Left ventricle myocardium inferior (tissue), 1 donor: ENCODE measurements around the gene UBE2E2. TPM values are rescaled to one million over a fixed set of nuclear protein-coding genes. Genes with fewer than 3 reads are reported as not detected.
"Not testable (repeated sequence)": the region's sequence is repeated elsewhere in the genome, so short reads cannot be mapped to it uniquely, and the experiment has no call there.

Experiments
- DNase-seq: peaks from one replicate; pipeline ENCODE4 v3.0.0-alpha.2; 2020
- H3K27ac ChIP-seq: fragments of 200-600 bp; replicated peaks from 2 replicates; pipeline ENCODE4 v1.8.0; 2021
- H3K27me3 ChIP-seq: fragments of 200-600 bp; 2 replicates; pipeline ENCODE4 v1.8.0; 2021; ENCODE audit warnings: low read depth
- H3K36me3 ChIP-seq: fragments of 200-600 bp; 2 replicates; pipeline ENCODE4 v1.8.0; 2021
- H3K4me1 ChIP-seq: fragments of 200-600 bp; 2 replicates; pipeline ENCODE4 v1.8.0; 2021
- H3K4me3 ChIP-seq: fragments of 200-600 bp; 2 replicates; pipeline ENCODE4 v1.8.0; 2021; ENCODE audit warnings: mild to moderate bottlenecking, moderate library complexity
- H3K9me3 ChIP-seq: fragments of 200-600 bp; replicated peaks from 2 replicates; pipeline ENCODE4 v1.8.0; 2021
- intact Hi-C: fragments of 100-400 bp; cut with micrococcal nuclease; formaldehyde crosslinking; loops from one replicate; pipeline ENCODE4 v1.11.0; 2022
- total RNA-seq: library from RNA; stranded (reverse); fragmentation: NEBNext Ultra II Directional; extraction: Animal tissue kit (Norgen Biotek cat#: 25700); gene quantifications from one replicate; pipeline ENCODE4 v1.2.1, GENCODE V29; 2021
- TF ChIP-seq, protein P1 (sequence below): fragments of 200-600 bp; IDR thresholded peaks from 2 replicates; pipeline ENCODE4 v1.8.0; 2021; ENCODE audit warnings: antibody characterized with exemption, mild to moderate bottlenecking, borderline replicate concordance
- donor health status: DM: no; HTN: yes; CAD: no; lungs with severe emphysema.

The UBE2E2 gene
- total RNA-seq, 1 donor from 2014 or later, result 47.2 TPM

DNA sequence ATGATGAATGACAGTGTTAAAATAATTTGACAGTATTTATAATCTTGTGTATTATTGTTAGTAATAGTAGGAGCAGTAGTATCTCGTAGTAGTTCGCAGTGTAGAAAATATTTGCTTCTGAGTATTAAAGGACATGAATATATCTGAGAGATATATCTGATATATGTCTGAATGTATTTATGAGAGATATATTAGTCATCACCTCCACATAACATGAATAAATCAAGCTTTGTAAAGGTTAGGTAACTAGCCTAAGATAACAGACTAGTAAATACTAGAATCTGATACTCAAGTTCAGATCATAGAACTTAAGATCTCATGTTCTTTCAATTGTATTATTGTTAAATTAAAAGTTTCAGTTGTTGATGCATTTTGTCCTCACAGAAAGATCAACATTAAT is 130.5 kb downstream of the UBE2E2 start:
- no peak overlapping the region for H3K4me3 ChIP-seq
- intact Hi-C loops, result no loop called here
- no peak overlapping the region for H3K27ac ChIP-seq
- DNase-seq, result no peak
- H3K4me1 ChIP-seq, result peaks cover 6% of the 10 kb centered on the region
- TF ChIP-seq, protein P1, sequence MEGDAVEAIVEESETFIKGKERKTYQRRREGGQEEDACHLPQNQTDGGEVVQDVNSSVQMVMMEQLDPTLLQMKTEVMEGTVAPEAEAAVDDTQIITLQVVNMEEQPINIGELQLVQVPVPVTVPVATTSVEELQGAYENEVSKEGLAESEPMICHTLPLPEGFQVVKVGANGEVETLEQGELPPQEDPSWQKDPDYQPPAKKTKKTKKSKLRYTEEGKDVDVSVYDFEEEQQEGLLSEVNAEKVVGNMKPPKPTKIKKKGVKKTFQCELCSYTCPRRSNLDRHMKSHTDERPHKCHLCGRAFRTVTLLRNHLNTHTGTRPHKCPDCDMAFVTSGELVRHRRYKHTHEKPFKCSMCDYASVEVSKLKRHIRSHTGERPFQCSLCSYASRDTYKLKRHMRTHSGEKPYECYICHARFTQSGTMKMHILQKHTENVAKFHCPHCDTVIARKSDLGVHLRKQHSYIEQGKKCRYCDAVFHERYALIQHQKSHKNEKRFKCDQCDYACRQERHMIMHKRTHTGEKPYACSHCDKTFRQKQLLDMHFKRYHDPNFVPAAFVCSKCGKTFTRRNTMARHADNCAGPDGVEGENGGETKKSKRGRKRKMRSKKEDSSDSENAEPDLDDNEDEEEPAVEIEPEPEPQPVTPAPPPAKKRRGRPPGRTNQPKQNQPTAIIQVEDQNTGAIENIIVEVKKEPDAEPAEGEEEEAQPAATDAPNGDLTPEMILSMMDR, result no peak
- no peaks in the 10 kb centered on the region for H3K36me3 ChIP-seq
- no peaks in the 10 kb centered on the region for H3K27me3 ChIP-seq
- no peaks in the 10 kb centered on the region for H3K9me3 ChIP-seq

DNA sequence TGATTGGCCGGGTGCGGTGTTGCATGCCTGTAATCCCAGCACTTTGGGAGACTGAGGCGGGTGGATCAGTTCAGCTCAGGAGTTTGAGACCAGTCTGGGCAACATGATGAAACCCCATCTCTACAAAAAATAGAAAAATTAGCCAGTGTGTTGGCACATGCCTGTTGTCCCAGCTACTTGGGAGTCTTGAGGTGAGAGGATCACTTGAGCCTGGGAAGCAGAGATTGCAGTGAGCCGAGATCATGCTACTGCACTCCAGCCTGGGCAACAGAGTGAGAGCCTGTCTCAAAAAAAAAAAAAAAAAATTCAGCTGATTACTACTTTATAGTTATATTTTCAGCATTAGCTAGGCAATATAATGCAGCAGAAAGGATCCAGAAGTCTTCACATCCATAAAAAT is 133.7 kb downstream of the UBE2E2 start:
- H3K9me3 ChIP-seq, H3K4me3 ChIP-seq, H3K27ac ChIP-seq, H3K4me1 ChIP-seq, DNase-seq, intact Hi-C loops, H3K36me3 ChIP-seq, H3K27me3 ChIP-seq: not testable (repeated sequence)

DNA sequence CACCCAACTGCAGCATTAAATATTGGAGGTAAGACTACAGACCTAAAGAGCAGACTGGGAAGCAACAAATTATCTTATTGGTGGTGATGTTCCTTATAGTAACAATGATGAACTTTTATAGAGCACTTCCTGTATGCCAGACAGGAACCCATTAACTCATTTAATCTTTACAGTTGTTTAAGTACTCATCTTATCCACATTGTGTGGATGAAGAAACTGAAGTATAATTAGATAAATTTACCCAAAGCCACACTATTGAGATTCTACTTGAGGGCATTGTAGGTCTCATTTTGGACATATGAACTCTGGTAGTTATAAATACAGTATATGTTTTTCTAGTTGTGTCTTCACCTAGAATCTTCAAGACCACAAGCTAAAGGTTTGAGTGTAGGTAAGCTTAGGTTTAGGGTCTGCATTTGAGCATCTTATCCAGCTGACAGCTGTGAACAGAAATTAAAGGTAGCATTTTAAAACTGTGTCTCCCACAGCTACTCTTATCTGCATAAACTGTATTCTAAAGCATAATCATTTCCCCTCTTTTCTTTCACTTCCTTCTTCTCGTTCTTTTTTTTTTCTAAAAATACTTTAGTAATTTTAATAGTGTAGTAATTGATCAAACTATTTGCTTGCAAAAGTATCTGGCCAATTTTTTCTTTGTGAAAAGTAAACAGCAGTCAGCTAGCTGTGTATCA is 138.2 kb downstream of the UBE2E2 start:
- no peaks in the 10 kb centered on the region for H3K9me3 ChIP-seq
- H3K27ac ChIP-seq, result no peak overlapping the region
- H3K27me3 ChIP-seq, result no peaks in the 10 kb centered on the region
- H3K36me3 ChIP-seq, result no peaks in the 10 kb centered on the region
- TF ChIP-seq, protein P1, result no peak
- no peak overlapping the region for H3K4me3 ChIP-seq
- H3K4me1 ChIP-seq, result peaks cover 6% of the 10 kb centered on the region
- intact Hi-C loops, result no loop called here
- no peak for DNase-seq

DNA sequence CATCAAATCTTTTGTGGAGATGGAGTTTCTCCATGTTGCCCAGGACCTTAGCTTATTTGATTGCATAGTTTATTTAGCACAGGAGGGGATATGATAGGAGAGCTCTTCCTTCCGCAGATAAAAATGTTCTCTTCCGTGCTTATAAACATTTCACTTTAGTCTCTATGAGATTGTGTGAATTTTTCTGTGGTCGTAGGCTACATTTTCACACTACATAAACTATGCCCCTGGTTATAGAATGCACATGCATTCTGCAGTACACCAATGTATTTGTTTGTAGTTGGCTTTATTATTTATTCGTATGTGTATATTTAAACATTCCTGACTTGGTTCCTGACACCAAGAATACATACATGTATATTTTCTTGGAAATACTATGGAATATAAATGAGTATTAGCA is 139.2 kb downstream of the UBE2E2 start:
- DNase-seq, result no peak
- no peaks in the 10 kb centered on the region for H3K36me3 ChIP-seq
- H3K27me3 ChIP-seq, result no peaks in the 10 kb centered on the region
- H3K27ac ChIP-seq, result no peak overlapping the region
- H3K4me3 ChIP-seq, result no peak overlapping the region
- no peaks in the 10 kb centered on the region for H3K9me3 ChIP-seq
- H3K4me1 ChIP-seq, result no peaks in the 10 kb centered on the region
- intact Hi-C loops, result no loop called here
- TF ChIP-seq, protein P1, result no peak

DNA sequence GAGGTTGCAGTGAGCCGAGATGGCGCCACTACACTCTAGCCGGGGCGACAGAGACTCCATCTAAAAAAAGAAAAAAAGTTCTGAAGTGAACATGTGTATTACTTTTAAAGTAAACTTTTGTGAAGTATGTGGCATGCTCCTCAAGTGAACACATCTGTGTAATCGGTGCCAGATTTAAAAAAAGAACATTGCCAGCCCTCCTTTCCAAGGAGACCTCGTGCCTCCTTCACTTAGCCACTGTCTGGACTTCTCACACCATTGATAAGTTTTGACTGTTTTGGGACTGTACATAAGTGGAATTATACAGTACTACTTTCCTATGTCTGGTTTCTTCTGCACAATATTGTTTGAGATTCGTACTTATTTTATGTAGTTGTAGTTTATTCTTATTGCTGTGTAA is 140.4 kb downstream of the UBE2E2 start:
- no peak overlapping the region for H3K27ac ChIP-seq
- intact Hi-C loops, result no loop called here

DNA sequence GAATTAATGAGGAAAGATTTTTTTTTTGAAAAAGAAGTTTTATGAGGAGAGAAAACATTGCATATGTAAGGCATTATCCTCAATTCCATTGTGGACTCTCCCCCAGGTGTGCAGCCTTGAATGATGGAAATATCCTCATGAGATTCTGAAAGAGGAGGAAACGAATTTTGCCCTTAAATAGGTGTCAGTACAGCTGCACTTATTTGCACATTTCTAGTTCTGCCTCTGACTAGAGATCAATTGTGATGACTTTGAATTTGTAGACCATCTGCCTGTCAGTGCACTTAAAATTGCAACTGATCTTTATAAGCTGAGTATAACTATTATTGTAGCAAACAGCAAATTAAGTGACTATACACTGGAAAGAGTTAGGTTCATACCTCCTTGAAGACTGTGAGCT is 141.8 kb downstream of the UBE2E2 start:
- Histone ChIP-seq H3K36me3 (no peaks in the 10 kb centered on the region), H3K27me3 (no peaks in the 10 kb centered on the region), H3K4me3 (no peak overlapping the region), H3K9me3 (no peaks in the 10 kb centered on the region), H3K27ac (no peak overlapping the region), H3K4me1 (no peaks in the 10 kb centered on the region)
- DNase-seq, result no peak
- intact Hi-C loops, result no loop called here
- TF ChIP-seq, protein P1, result no peak

More for the DNA sequence above, 140.4 kb downstream of the UBE2E2 start:
- Histone ChIP-seq H3K4me3 (no peak overlapping the region), H3K27me3 (no peaks in the 10 kb centered on the region), H3K36me3 (no peaks in the 10 kb centered on the region), H3K4me1 (no peaks in the 10 kb centered on the region), H3K9me3 (no peaks in the 10 kb centered on the region)
- DNase-seq, result no peak
- TF ChIP-seq, protein P1, result no peak

DNA sequence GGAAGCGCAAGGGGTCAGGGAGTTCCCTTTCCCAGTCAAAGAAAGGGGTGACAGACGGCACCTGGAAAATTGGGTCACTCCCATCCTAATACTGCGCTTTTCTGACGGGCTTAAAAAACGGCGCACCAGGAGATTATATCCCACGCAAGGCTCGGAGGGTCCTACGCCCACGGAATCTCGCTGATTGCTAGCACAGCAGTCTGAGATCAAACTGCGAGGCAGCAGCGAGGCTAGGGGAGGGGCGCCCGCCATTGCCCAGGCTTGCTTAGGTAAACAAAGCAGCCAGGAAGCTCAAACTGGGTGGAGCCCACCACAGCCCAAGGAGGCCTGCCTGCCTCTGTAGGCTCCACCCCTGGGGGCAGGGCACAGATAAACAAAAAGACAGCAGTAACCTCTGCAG is 146.3 kb downstream of the UBE2E2 start:
- intact Hi-C loops, H3K4me3 ChIP-seq, H3K9me3 ChIP-seq, H3K36me3 ChIP-seq, H3K27ac ChIP-seq, H3K4me1 ChIP-seq, H3K27me3 ChIP-seq, DNase-seq: not testable (repeated sequence)
